H9 (cell line): ENCODE measurements around the gene KIF11. TPM values are rescaled to one million over a fixed set of nuclear protein-coding genes. Genes with fewer than 3 reads are reported as not detected.

Experiments used
- DNase-seq: peaks from one replicate; pipeline ENCODE4 v3.0.0-alpha.2; 2017
- H2AFZ ChIP-seq: one replicate; pipeline ENCODE4 v1.6.1; 2013; ENCODE audit warnings: mild to moderate bottlenecking, low read length, control low read depth, moderate library complexity
- H2AK5ac ChIP-seq: 2 replicates; pipeline ENCODE4 v1.6.1; 2013; ENCODE audit warnings: low read length, control low read depth, mixed read lengths; ENCODE audit not compliant: insufficient read length
- H2BK120ac ChIP-seq: one replicate; pipeline ENCODE4 v1.6.1; 2013; ENCODE audit warnings: low read depth, mild to moderate bottlenecking, low read length, control low read depth, inconsistent platforms; ENCODE audit not compliant: poor library complexity, severe bottlenecking
- H2BK12ac ChIP-seq: 2 replicates; pipeline ENCODE4 v1.6.1; 2013; ENCODE audit warnings: low read length, control low read depth, mixed read lengths, low read depth; ENCODE audit not compliant: insufficient read length
- H2BK15ac ChIP-seq: 2 replicates; pipeline ENCODE4 v1.6.1; 2013; ENCODE audit warnings: low read depth, low read length, control low read depth
- H2BK20ac ChIP-seq: one replicate; pipeline ENCODE4 v1.6.1; 2013; ENCODE audit warnings: low read depth, mild to moderate bottlenecking, low read length, control low read depth, inconsistent platforms; ENCODE audit not compliant: poor library complexity, severe bottlenecking
- H2BK5ac ChIP-seq: 2 replicates; pipeline ENCODE4 v1.6.1; 2013; ENCODE audit warnings: low read length, control low read depth, mixed read lengths; ENCODE audit not compliant: insufficient read length
- H3K14ac ChIP-seq: 2 replicates; pipeline ENCODE4 v1.6.1; 2013; ENCODE audit warnings: low read length, control low read depth; ENCODE audit not compliant: insufficient read depth
- H3K18ac ChIP-seq: 2 replicates; pipeline ENCODE4 v1.6.1; 2013; ENCODE audit warnings: low read depth, mild to moderate bottlenecking, mixed read lengths, low read length, control low read depth; ENCODE audit not compliant: insufficient read length
- H3K23ac ChIP-seq: 2 replicates; pipeline ENCODE4 v1.6.1; 2013; ENCODE audit warnings: low read length, control low read depth, mixed read lengths, low read depth; ENCODE audit not compliant: insufficient read length
- H3K23me2 ChIP-seq: 2 replicates; pipeline ENCODE4 v1.6.1; 2013; ENCODE audit warnings: low read depth, mild to moderate bottlenecking, mixed read lengths, low read length, control low read depth; ENCODE audit not compliant: insufficient read length, poor library complexity, severe bottlenecking
- H3K27ac ChIP-seq: 2 replicates; pipeline ENCODE4 v1.5.1; 2013; ENCODE audit warnings: low read length, control low read depth, mixed read lengths, low read depth; ENCODE audit not compliant: insufficient read length
- H3K27me3 ChIP-seq: 2 replicates; pipeline ENCODE4 v1.6.1; 2013; ENCODE audit warnings: low read length, control low read depth, inconsistent platforms; ENCODE audit not compliant: insufficient read depth
- H3K4ac ChIP-seq: 2 replicates; pipeline ENCODE4 v1.6.1; 2013; ENCODE audit warnings: low read depth, mild to moderate bottlenecking, control low read depth, inconsistent platforms, low read length, moderate library complexity
- H3K4me1 ChIP-seq: 2 replicates; pipeline ENCODE4 v1.6.1; 2013; ENCODE audit warnings: low read length, control low read depth, inconsistent platforms; ENCODE audit not compliant: insufficient read depth
- H3K4me2 ChIP-seq: 2 replicates; pipeline ENCODE4 v1.6.1; 2013; ENCODE audit warnings: low read length, control low read depth, mixed read lengths; ENCODE audit not compliant: insufficient read length, insufficient read depth
- H3K56ac ChIP-seq: 2 replicates; pipeline ENCODE4 v1.6.1; 2013; ENCODE audit warnings: low read depth, mild to moderate bottlenecking, mixed read lengths, low read length, control low read depth; ENCODE audit not compliant: insufficient read length
- H3K79me1 ChIP-seq: 2 replicates; pipeline ENCODE4 v1.6.1; 2013; ENCODE audit warnings: low read depth, mild to moderate bottlenecking, moderate library complexity, low read length, control low read depth, inconsistent platforms; ENCODE audit not compliant: insufficient read depth, poor library complexity, severe bottlenecking
- H3K79me2 ChIP-seq: 2 replicates; pipeline ENCODE4 v1.6.1; 2013; ENCODE audit warnings: low read length, control low read depth, inconsistent platforms; ENCODE audit not compliant: insufficient read depth
- H3K9ac ChIP-seq: 2 replicates; pipeline ENCODE4 v1.6.1; 2013; ENCODE audit warnings: low read length, control low read depth, mixed read lengths; ENCODE audit not compliant: insufficient read length; ENCODE audit errors: extremely low read depth
- H3K9me3 ChIP-seq: one replicate; pipeline ENCODE4 v1.6.1; 2013; ENCODE audit warnings: low read depth, low read length, inconsistent platforms; ENCODE audit not compliant: control insufficient read depth
- H3T11ph ChIP-seq: one replicate; pipeline ENCODE4 v1.6.1; 2013; ENCODE audit warnings: mild to moderate bottlenecking, low read length, control low read depth, inconsistent platforms
- H4K20me1 ChIP-seq: one replicate; pipeline ENCODE4 v1.6.1; 2013; ENCODE audit not compliant: control insufficient read depth, insufficient read length, insufficient read depth
- H4K5ac ChIP-seq: 2 replicates; pipeline ENCODE4 v1.6.1; 2013; ENCODE audit warnings: low read depth, mild to moderate bottlenecking, mixed read lengths, low read length, control low read depth; ENCODE audit not compliant: insufficient read length
- H4K8ac ChIP-seq: replicated peaks from 2 replicates; pipeline ENCODE4 v1.6.1; 2013; ENCODE audit warnings: low read length, control low read depth, mixed read lengths, low read depth; ENCODE audit not compliant: insufficient read length
- H4K91ac ChIP-seq: 2 replicates; pipeline ENCODE4 v1.6.1; 2013; ENCODE audit warnings: low read depth, mild to moderate bottlenecking, moderate library complexity, mixed read lengths, low read length, control low read depth; ENCODE audit not compliant: insufficient read length
- H3K27ac Mint-ChIP-seq, 3 experiments: 2 replicates in 2 of 3; 3 replicates in 1 of 3; pipeline ENCODE4 v1.8.0; 2020 to 2021; ENCODE audit warnings: mixed read lengths in 3 of 3, mild to moderate bottlenecking in 1 of 3, moderate library complexity in 1 of 3
- H3K27me3 Mint-ChIP-seq: 2 replicates; pipeline ENCODE4 v1.8.0; 2021; ENCODE audit warnings: low read depth, mild to moderate bottlenecking, moderate library complexity, mixed read lengths
- H3K36me3 Mint-ChIP-seq, 3 experiments: 2 replicates in 2 of 3; 3 replicates in 1 of 3; pipeline ENCODE4 v1.8.0; 2020 to 2021; ENCODE audit warnings: low read depth in 3 of 3, mixed read lengths in 3 of 3; ENCODE audit not compliant: insufficient read depth in 1 of 3
- H3K4me1 Mint-ChIP-seq, 2 experiments: 2 replicates each; pipeline ENCODE4 v1.8.0; 2020; ENCODE audit warnings: mixed read lengths in 2 of 2
- H3K4me3 Mint-ChIP-seq, 2 experiments: 2 replicates in 1 of 2; 3 replicates in 1 of 2; pipeline ENCODE4 v1.8.0; 2020 to 2021; ENCODE audit warnings: mild to moderate bottlenecking in 2 of 2, mixed read lengths in 2 of 2, moderate library complexity in 1 of 2
- H3K9me3 Mint-ChIP-seq, 2 experiments: 2 replicates in 1 of 2; 3 replicates in 1 of 2; pipeline ENCODE4 v1.8.0; 2020; ENCODE audit warnings: mild to moderate bottlenecking in 2 of 2, mixed read lengths in 2 of 2, moderate library complexity in 1 of 2
- CTCF ChIP-seq: fragments of 200-600 bp; sonication (generic); conservative IDR thresholded peaks from 3 replicates; pipeline ENCODE4 v1.8.0; 2021; ENCODE audit warnings: antibody characterized with exemption, mild to moderate bottlenecking
- WGBS: extraction: QIAGEN DNeasy Blood & Tissue Kit; methylation state at CpG from one replicate; pipeline ENCODE4 v1.1.7; 2013; ENCODE audit warnings: missing lambda C conversion rate, low lambda C conversion rate, mixed read lengths; ENCODE audit not compliant: insufficient read length; ENCODE audit errors: extremely low coverage; 5-methylcytosine and 5-hydroxymethylcytosine counted together
- total RNA-seq: library from RNA; stranded (reverse); gene quantifications from 2 replicates; pipeline ENCODE4 v1.2.1, GENCODE V29; 2021

The KIF11 gene
- total RNA-seq, 1 experiment from 2014 or later, result 54.4 TPM

- Histone ChIP-seq H3T11ph (no peak overlapping the region), H3K9ac (no peak overlapping the region), H3K79me2 (peaks cover 11% of the 10 kb centered on the region; the same call in 1 of the 2 replicates), H2AK5ac (no peak overlapping the region), H3K79me1 (peaks cover 5% of the 10 kb centered on the region), H2AFZ (no peak overlapping the region), H3K4me1 (0 out of 2 replicates have a peak, but pooled peaks cover 2% of the 10 kb centered on the region), H3K4me2 (peak overlapping the region; percentile 93), H3K9me3 (no peaks in the 10 kb centered on the region), H3K23me2 (peaks cover 11% of the 10 kb centered on the region), H4K5ac (no peak overlapping the region), H3K23ac (no peak overlapping the region), H3K27ac (no peak overlapping the region), H2BK5ac (no peak overlapping the region), H4K91ac (no peak overlapping the region), H4K8ac (no peak overlapping the region), H2BK120ac (no peak overlapping the region), H2BK15ac (no peak overlapping the region), H3K4ac (no peak overlapping the region), H3K18ac (no peak overlapping the region), H2BK20ac (no peak overlapping the region), H3K14ac (no peak overlapping the region), H3K27me3 (no peaks in the 10 kb centered on the region), H2BK12ac (no peak overlapping the region), H3K56ac (no peak overlapping the region), H4K20me1 (no peaks in the 10 kb centered on the region)
- Mint-ChIP-seq H3K27me3 (no peaks in the 10 kb centered on the region; the same call in 1 of the 2 replicates), H3K4me3 (peak overlapping the region in 1 of 2 experiments; percentile 20; a peak in 3 of 5 replicates), H3K4me1 (peaks cover 32 to 40% of the 10 kb centered on the region in 2 experiments), H3K9me3 (no peaks in the 10 kb centered on the region), H3K27ac (peak overlapping the region in 1 of 3 experiments; percentile 10; a peak in 1 of 7 replicates), H3K36me3 (peaks cover 0 to 8% (median 7%) of the 10 kb centered on the region in 3 experiments; a peak in 4 of 7 replicates)
- no CpG with 5 or more reads among the region's 2 CpGs for WGBS
- DNase-seq, result no peak
- TF ChIP-seq CTCF, result no peak
Observed at GRCh38 chr10:92571649-92572048, 21.3 kb upstream of the KIF11 start.
